ENCODE measurements around the gene UNG.

The UNG gene

GRCh38 chr12:109069307-109070271 lies 27.8 kb upstream of the UNG start:
- DNase-seq (ENCODE audit: extremely low read depth, low read depth), result no peak
- TF ChIP-seq CTCF (IDR thresholded peaks at IDR 0.05; ENCODE audit: low read depth, low read length, missing control alignments), result no peak
- H3K4me3 ChIP-seq (replicated peaks; ENCODE audit: low read depth, low read length), result no peak overlapping the region

- no peak overlapping the region for H3K4me3 ChIP-seq (replicated peaks; ENCODE audit: low read depth, low read length)
- DNase-seq (ENCODE audit: extremely low read depth, low read depth), result no peak
- no peak for TF ChIP-seq CTCF (IDR thresholded peaks at IDR 0.05; ENCODE audit: low read depth, low read length, missing control alignments)
Observed at GRCh38 chr12:109074866-109075265, 22.5 kb upstream of the UNG start.

- DNase-seq (ENCODE audit: extremely low read depth, low read depth), result no peak
- no peak for TF ChIP-seq CTCF (IDR thresholded peaks at IDR 0.05; ENCODE audit: low read depth, low read length, missing control alignments)
- no peak overlapping the region for H3K4me3 ChIP-seq (replicated peaks; ENCODE audit: low read depth, low read length)
Observed at GRCh38 chr12:109082751-109083150, 14.6 kb upstream of the UNG start.

GRCh38 chr12:109084425-109084824 lies 13.0 kb upstream of the UNG start:
- no peak for TF ChIP-seq CTCF (IDR thresholded peaks at IDR 0.05; ENCODE audit: low read depth, low read length, missing control alignments)
- DNase-seq (ENCODE audit: extremely low read depth, low read depth), result no peak
- no peak overlapping the region for H3K4me3 ChIP-seq (replicated peaks; ENCODE audit: low read depth, low read length)

- DNase-seq (ENCODE audit: extremely low read depth, low read depth), result no peak
Observed at GRCh38 chr12:109085590-109085989, 11.8 kb upstream of the UNG start.

GRCh38 chr12:109087250-109087649 lies 10.1 kb upstream of the UNG start:
- TF ChIP-seq CTCF (IDR thresholded peaks at IDR 0.05; ENCODE audit: low read depth, low read length, missing control alignments), result no peak
- no peak for DNase-seq (ENCODE audit: extremely low read depth, low read depth)
- no peak overlapping the region for H3K4me3 ChIP-seq (replicated peaks; ENCODE audit: low read depth, low read length)

More at GRCh38 chr12:109085590-109085989, 11.8 kb upstream of the UNG start:
- H3K4me3 ChIP-seq (replicated peaks; ENCODE audit: low read depth, low read length), result no peak overlapping the region
- no peak for TF ChIP-seq CTCF (IDR thresholded peaks at IDR 0.05; ENCODE audit: low read depth, low read length, missing control alignments)

All from HFF-Myc (cell line).